Spleen (tissue), 7 donors: Measurements from ENCODE around the gene IRAG1.

Experiments
- POLR2AphosphoS5 ChIP-seq, 3 donors: sonication (generic); formaldehyde crosslinking; IDR thresholded peaks; one replicate each; pipeline ENCODE4 v1.5.1; 2017; ENCODE audit warnings: antibody characterized with exemption in 3 of 3
- TF ChIP-seq, protein P1 (sequence below), 11 experiments: fragments of 200-600 bp in 7 of 11; fragments of 450-650 bp in 4 of 11; sonication (generic) in 4 of 11; IDR thresholded peaks in 8 of 11; conservative IDR thresholded peaks in 3 of 11; 1 replicate in 7 of 11; 2 replicates in 4 of 11; pipeline versions ENCODE4 v1.4.0 to v1.8.0; 2016 to 2021; ENCODE audit warnings: antibody characterized with exemption in 11 of 11, inconsistent platforms in 4 of 11, mild to moderate bottlenecking in 1 of 11
- donor health status: DM: no; HTN: no; CAD: no; lungs with moderate emphysema.
- donor health status: DM: no; HTN: no; CAD: no.
- donor health status: DM: no; HTN: no; CAD: no.

DNA sequence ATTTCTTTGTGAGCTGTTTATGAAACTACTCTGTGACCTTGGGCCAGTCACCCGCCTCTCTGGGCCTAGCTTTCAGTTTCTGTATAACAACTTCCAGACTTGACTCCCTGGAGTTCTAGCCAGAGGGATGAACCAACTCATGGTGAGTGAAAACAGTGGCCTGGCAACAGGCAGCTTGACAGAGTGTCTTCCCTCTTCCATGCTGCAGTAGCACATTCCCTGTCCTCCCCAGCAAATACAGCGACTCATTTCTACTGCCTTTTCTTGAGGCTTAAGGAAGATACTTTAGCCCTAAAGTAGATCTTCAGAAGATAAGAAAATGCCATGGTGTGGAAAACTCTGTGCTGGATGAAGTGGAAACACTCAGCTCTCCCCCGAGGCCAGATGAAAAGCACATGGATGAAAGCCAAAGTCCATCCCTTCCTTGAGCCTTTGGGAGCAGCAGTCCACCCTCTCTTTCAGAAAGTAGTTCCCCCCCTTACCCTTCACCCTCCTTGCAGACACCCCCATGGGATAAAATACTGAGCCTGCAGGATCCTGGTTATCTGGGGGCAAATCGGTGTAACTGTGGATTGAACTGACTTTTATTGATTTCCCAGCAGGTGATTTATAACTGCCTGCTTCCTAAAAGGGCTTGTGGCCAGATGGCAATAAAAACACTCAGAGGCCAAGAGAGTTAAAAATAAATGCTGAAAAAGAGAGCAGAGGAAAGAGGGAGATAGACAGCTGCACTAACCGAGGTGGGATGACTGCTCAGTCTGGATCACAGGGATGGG, 24.1 kb downstream of the IRAG1 start:
- TF ChIP-seq, protein P1, sequence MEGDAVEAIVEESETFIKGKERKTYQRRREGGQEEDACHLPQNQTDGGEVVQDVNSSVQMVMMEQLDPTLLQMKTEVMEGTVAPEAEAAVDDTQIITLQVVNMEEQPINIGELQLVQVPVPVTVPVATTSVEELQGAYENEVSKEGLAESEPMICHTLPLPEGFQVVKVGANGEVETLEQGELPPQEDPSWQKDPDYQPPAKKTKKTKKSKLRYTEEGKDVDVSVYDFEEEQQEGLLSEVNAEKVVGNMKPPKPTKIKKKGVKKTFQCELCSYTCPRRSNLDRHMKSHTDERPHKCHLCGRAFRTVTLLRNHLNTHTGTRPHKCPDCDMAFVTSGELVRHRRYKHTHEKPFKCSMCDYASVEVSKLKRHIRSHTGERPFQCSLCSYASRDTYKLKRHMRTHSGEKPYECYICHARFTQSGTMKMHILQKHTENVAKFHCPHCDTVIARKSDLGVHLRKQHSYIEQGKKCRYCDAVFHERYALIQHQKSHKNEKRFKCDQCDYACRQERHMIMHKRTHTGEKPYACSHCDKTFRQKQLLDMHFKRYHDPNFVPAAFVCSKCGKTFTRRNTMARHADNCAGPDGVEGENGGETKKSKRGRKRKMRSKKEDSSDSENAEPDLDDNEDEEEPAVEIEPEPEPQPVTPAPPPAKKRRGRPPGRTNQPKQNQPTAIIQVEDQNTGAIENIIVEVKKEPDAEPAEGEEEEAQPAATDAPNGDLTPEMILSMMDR (IDR thresholded peaks at IDR 0.05 in 8 of 11, conservative IDR thresholded peaks at IDR 0.05 in 3 of 11) = no peak
- TF ChIP-seq POLR2AphosphoS5 (IDR thresholded peaks at IDR 0.05) = no peak
